ENCODE measurements around the gene CSNK1A1L. TPM values are rescaled to one million over a fixed set of nuclear protein-coding genes. Genes with fewer than 3 reads are reported as not detected.

CSNK1A1L gene
- total RNA-seq, 2 experiments from 2014 or later, result not detected

GRCh38 chr13:37131092-37131491 lies 25.6 kb upstream of the CSNK1A1L start:
- Mint-ChIP-seq H3K4me3 (no peak overlapping the region), H3K36me3 (ENCODE audit: low read depth) (no peaks in the 10 kb centered on the region), H3K27ac (no peak overlapping the region), H3K4me1 (no peaks in the 10 kb centered on the region), H3K27me3 (no peaks in the 10 kb centered on the region), H3K9me3 (no peaks in the 10 kb centered on the region)
- no peak for DNase-seq
- POLR2A ChIA-PET, result no interaction called here
- CTCF ChIA-PET, result no interaction called here

DNA sequence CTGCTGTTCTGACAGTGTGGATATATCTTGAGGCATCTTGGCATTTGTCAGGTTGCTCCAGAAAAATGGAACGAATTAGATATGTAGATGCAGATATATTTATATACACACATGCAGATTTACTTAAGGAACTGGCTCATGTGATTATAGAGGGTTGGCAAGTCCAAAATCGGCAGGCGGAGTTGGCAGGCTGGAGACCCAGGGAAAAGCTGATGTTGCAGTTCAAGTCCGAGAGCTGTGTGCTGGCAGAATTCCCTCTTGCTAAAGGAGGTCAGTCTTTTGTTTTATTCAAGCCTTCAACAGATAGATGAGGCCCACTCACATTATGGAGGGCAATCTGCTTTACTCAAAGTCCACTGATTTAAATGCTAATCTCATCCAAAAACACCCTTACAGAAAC lies 24.4 kb upstream of the CSNK1A1L start:
- Mint-ChIP-seq H3K4me1 (no peaks in the 10 kb centered on the region), H3K27ac (no peak overlapping the region), H3K27me3 (no peaks in the 10 kb centered on the region), H3K36me3 (ENCODE audit: low read depth) (no peaks in the 10 kb centered on the region), H3K4me3 (no peak overlapping the region), H3K9me3 (no peaks in the 10 kb centered on the region)
- no peak for DNase-seq
- CTCF ChIA-PET, result no interaction called here
- POLR2A ChIA-PET, result no interaction called here

DNA sequence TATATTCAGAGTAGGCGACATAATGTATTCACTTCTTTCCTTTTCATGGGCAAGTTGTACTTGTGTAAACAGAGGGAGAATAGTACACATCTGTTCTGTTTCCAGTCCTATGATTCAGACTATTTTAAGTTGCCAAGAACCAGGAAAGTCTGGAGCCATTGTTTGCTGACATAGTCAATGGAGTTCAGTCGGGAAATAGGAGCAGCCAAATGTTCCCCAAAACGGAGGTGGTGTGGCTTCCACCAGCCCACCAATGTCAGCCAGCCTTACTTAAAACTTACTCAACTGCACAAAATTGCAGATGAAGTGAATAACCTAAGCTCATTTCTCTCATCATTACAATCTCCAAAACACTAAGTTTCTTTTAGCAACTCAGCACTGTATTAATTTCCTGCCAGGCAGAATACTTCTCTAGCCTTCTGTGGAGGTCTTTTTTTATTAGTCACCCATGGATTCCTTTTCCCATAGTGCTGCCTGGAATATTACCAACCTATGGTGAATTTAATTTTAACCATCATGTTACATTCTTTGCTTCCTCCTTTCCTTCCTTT lies 22.3 kb upstream of the CSNK1A1L start:
- no peaks in the 10 kb centered on the region for H3K27me3 Mint-ChIP-seq
- CTCF ChIA-PET, result no interaction called here

DNA sequence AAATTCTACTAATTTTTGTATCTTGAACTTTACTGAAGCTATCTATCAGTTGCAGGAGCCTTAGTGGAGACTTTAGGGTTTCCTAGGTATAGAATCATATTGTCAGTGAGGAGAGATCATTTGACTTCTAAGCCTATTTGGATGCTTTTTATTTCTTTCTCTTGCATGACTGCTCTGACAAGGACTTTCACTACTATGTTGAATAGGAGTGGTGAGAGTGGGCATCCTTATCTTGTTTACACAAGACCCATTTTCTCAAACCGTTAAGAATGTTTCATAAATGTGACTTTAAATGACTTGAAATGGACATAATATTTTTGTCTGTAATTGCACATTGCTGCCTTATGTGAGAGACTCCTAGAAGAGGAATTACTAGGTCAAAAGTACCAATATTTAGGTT lies 17.9 kb upstream of the CSNK1A1L start:
- H3K4me1 Mint-ChIP-seq, result no peaks in the 10 kb centered on the region
- POLR2A ChIA-PET, result no interaction called here
- no peak for DNase-seq
- no peak overlapping the region for H3K27ac Mint-ChIP-seq
- no peak overlapping the region for H3K4me3 Mint-ChIP-seq
- peaks cover 8% of the 10 kb centered on the region for H3K27me3 Mint-ChIP-seq
- no peaks in the 10 kb centered on the region for H3K9me3 Mint-ChIP-seq
- H3K36me3 Mint-ChIP-seq (ENCODE audit: low read depth), result no peaks in the 10 kb centered on the region
- CTCF ChIA-PET, result no interaction called here

More for the DNA sequence above, 22.3 kb upstream of the CSNK1A1L start:
- H3K4me1 Mint-ChIP-seq, result no peaks in the 10 kb centered on the region
- DNase-seq, result no peak
- H3K4me3 Mint-ChIP-seq, result no peak overlapping the region
- no peaks in the 10 kb centered on the region for H3K9me3 Mint-ChIP-seq
- no peaks in the 10 kb centered on the region for H3K36me3 Mint-ChIP-seq (ENCODE audit: low read depth)
- H3K27ac Mint-ChIP-seq, result no peak overlapping the region
- POLR2A ChIA-PET, result no interaction called here

GRCh38 chr13:37118016-37118415 lies 12.6 kb upstream of the CSNK1A1L start:
- Mint-ChIP-seq H3K27me3 (peaks cover 10% of the 10 kb centered on the region), H3K4me3 (no peak overlapping the region), H3K4me1 (no peaks in the 10 kb centered on the region), H3K36me3 (ENCODE audit: low read depth) (no peaks in the 10 kb centered on the region), H3K27ac (no peak overlapping the region), H3K9me3 (no peaks in the 10 kb centered on the region)
- DNase-seq, result no peak
- ChIA-PET CTCF (no interaction called here), POLR2A (no interaction called here)

GRCh38 chr13:37114250-37114649 lies 8.8 kb upstream of the CSNK1A1L start:
- H3K4me1 Mint-ChIP-seq, result no peaks in the 10 kb centered on the region
- H3K36me3 Mint-ChIP-seq (ENCODE audit: low read depth), result no peaks in the 10 kb centered on the region
- DNase-seq, result no peak
- CTCF ChIA-PET, result no interaction called here
- no peaks in the 10 kb centered on the region for H3K9me3 Mint-ChIP-seq
- no peak overlapping the region for H3K4me3 Mint-ChIP-seq
- peaks cover 6% of the 10 kb centered on the region for H3K27me3 Mint-ChIP-seq
- H3K27ac Mint-ChIP-seq, result no peak overlapping the region
- POLR2A ChIA-PET, result no interaction called here

DNA sequence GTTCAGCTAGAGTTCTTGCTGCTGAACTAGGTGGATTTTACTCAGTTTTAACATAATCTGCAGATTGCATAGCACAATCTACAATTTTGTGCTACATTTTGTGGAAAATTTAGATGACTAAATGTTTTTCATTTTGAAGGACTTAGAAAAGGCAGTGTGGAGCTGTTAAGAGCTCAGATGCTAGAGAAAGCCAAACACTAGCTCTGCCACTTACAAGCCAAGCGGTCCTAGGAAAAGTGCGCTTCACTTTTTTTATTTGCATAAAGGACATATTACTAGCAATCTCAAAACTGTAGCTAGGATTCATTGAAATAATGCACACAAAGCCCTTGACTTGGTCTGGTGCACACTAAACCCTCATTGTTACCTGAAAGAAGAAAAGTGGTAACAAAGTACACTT lies 8.1 kb upstream of the CSNK1A1L start:
- CTCF ChIA-PET, result no interaction called here
- Mint-ChIP-seq H3K9me3 (no peaks in the 10 kb centered on the region), H3K27me3 (peaks cover 6% of the 10 kb centered on the region), H3K4me1 (no peaks in the 10 kb centered on the region), H3K36me3 (ENCODE audit: low read depth) (no peaks in the 10 kb centered on the region), H3K27ac (no peak overlapping the region), H3K4me3 (no peak overlapping the region)
- DNase-seq, result no peak
- POLR2A ChIA-PET, result no interaction called here

- POLR2A ChIA-PET, result no interaction called here
- CTCF ChIA-PET, result no interaction called here
- Mint-ChIP-seq H3K4me1 (no peaks in the 10 kb centered on the region), H3K36me3 (ENCODE audit: low read depth) (no peaks in the 10 kb centered on the region), H3K27me3 (peaks cover 4% of the 10 kb centered on the region), H3K9me3 (no peaks in the 10 kb centered on the region), H3K27ac (no peak overlapping the region), H3K4me3 (no peak overlapping the region)
- DNase-seq, result no peak
These were observed 3.7 kb upstream of the CSNK1A1L start for GRCh38 chr13:37109051-37109678.

- DNase-seq, result no peak
- Mint-ChIP-seq H3K4me3 (no peak overlapping the region), H3K9me3 (no peaks in the 10 kb centered on the region), H3K27ac (no peak overlapping the region), H3K27me3 (peaks cover 8% of the 10 kb centered on the region), H3K4me1 (no peaks in the 10 kb centered on the region), H3K36me3 (ENCODE audit: low read depth) (no peaks in the 10 kb centered on the region)
- CTCF ChIA-PET, result no interaction called here
- POLR2A ChIA-PET, result no interaction called here
These were observed 2.4 kb upstream of the CSNK1A1L start for GRCh38 chr13:37107868-37108267.

DNA sequence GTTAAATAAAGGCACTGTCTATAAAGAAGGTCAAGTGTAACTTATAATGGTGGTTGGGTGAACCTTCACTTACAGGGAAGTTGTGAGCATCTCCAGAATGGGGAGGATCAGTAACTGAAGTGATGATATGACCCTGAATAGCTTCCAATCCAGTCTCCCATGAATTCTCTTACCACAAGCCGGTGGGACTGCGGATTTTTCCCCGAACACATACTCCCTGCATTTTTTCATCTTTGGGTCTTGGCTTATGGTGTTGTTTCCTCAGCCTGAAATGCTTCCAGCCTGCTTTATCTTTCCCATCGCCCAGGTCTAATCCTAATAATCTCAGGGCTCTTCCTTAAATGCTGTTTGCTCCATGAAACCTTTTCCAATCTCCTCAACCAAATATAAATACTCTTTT lies 2.0 kb upstream of the CSNK1A1L start:
- CTCF ChIA-PET, result no interaction called here
- H3K4me3 Mint-ChIP-seq, result no peak overlapping the region
- H3K27me3 Mint-ChIP-seq, result peaks cover 8% of the 10 kb centered on the region
- no peaks in the 10 kb centered on the region for H3K36me3 Mint-ChIP-seq (ENCODE audit: low read depth)
- no peaks in the 10 kb centered on the region for H3K9me3 Mint-ChIP-seq
- DNase-seq, result no peak
- POLR2A ChIA-PET, result no interaction called here
- H3K27ac Mint-ChIP-seq, result no peak overlapping the region
- no peaks in the 10 kb centered on the region for H3K4me1 Mint-ChIP-seq

DNA sequence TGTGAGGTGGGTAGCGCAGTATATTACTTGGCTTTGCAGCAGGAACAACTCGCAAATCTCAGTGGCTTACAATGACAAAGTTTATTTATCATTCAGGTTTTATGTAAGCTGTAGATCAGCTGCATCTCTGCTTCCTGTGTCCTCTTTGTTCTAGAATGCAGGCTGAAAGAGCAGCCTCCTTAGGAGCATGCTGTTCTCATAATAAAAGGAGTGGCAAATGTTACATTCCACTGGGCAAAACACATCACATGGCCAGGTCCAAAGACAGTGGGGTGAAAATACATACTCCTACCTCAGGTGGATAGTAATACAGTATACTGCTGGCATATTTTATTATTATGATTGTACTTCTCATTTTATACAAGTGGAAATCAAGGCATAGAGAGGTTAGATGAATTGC lies 1.2 kb upstream of the CSNK1A1L start:
- no peaks in the 10 kb centered on the region for H3K36me3 Mint-ChIP-seq (ENCODE audit: low read depth)
- H3K4me1 Mint-ChIP-seq, result no peaks in the 10 kb centered on the region
- ChIA-PET POLR2A (no interaction called here), CTCF (no interaction called here)
- H3K27ac Mint-ChIP-seq, result no peak overlapping the region
- H3K4me3 Mint-ChIP-seq, result no peak overlapping the region
- no peaks in the 10 kb centered on the region for H3K9me3 Mint-ChIP-seq
- DNase-seq, result no peak
- peaks cover 12% of the 10 kb centered on the region for H3K27me3 Mint-ChIP-seq

GRCh38 chr13:37102896-37103295 lies 2.6 kb downstream of the CSNK1A1L start:
- Mint-ChIP-seq H3K4me1 (no peaks in the 10 kb centered on the region), H3K27me3 (peaks cover 15% of the 10 kb centered on the region), H3K9me3 (no peaks in the 10 kb centered on the region), H3K27ac (no peak overlapping the region), H3K36me3 (ENCODE audit: low read depth) (no peaks in the 10 kb centered on the region), H3K4me3 (no peak overlapping the region)
- DNase-seq, result no peak
- CTCF ChIA-PET, result no interaction called here
- POLR2A ChIA-PET, result no interaction called here

- Mint-ChIP-seq H3K9me3 (no peaks in the 10 kb centered on the region), H3K4me1 (no peaks in the 10 kb centered on the region), H3K27me3 (peaks cover 15% of the 10 kb centered on the region), H3K4me3 (no peak overlapping the region), H3K36me3 (ENCODE audit: low read depth) (no peaks in the 10 kb centered on the region), H3K27ac (no peak overlapping the region)
- DNase-seq, result no peak
- POLR2A ChIA-PET, result no interaction called here
- CTCF ChIA-PET, result no interaction called here
These were observed 4.3 kb downstream of the CSNK1A1L start for GRCh38 chr13:37101201-37101600.

- CTCF ChIA-PET, result no interaction called here
- no peaks in the 10 kb centered on the region for H3K36me3 Mint-ChIP-seq (ENCODE audit: low read depth)
These were observed 4.7 kb downstream of the CSNK1A1L start for GRCh38 chr13:37100731-37101130.

More at GRCh38 chr13:37100731-37101130, 4.7 kb downstream of the CSNK1A1L start:
- H3K4me3 Mint-ChIP-seq, result no peak overlapping the region
- H3K27me3 Mint-ChIP-seq, result peaks cover 15% of the 10 kb centered on the region
- POLR2A ChIA-PET, result no interaction called here
- no peak overlapping the region for H3K27ac Mint-ChIP-seq
- no peaks in the 10 kb centered on the region for H3K4me1 Mint-ChIP-seq
- DNase-seq, result no peak
- H3K9me3 Mint-ChIP-seq, result no peaks in the 10 kb centered on the region

All from activated CD4-positive, alpha-beta T cell treated with anti-CD3 and anti-CD28 coated beads, Interleukin-2, amount 10 ng/mL, durations not matched to agents 7 days and 5 days (primary cell).